CD14-positive monocyte (primary cell): Measurements from ENCODE around the gene GUCY2D. TPM values are rescaled to one million over a fixed set of nuclear protein-coding genes. Genes with fewer than 3 reads are reported as not detected.
A peak's percentile ranks its signal among the peaks of the same experiment; 100 is the strongest.

ENCODE experiments used
- DNase-seq, 3 donors: peaks; one replicate each; pipeline ENCODE4 v3.0.0-alpha.2; 2011 to 2022
- H2AFZ ChIP-seq: 2 replicates; pipeline ENCODE4 v1.6.0; 2012; ENCODE audit warnings: mild to moderate bottlenecking, low read depth, low read length, inconsistent platforms; ENCODE audit not compliant: insufficient read depth, poor library complexity, severe bottlenecking
- H3K27ac ChIP-seq, 2 donors: 1 replicate in 1 of 2; 2 replicates in 1 of 2; pipeline ENCODE4 v1.5.1; 2012 to 2013; ENCODE audit warnings: low read length in 2 of 2, control low read depth in 1 of 2, inconsistent platforms in 1 of 2, low read depth in 1 of 2, mild to moderate bottlenecking in 1 of 2
- H3K27me3 ChIP-seq, 2 donors: one replicate each; pipeline versions ENCODE4 v1.6.0 to v1.6.1; 2011 to 2013; ENCODE audit warnings: low read length in 2 of 2; ENCODE audit not compliant: control insufficient read depth in 2 of 2, insufficient read depth in 2 of 2
- H3K36me3 ChIP-seq, 2 donors: replicated peaks in 1 of 2; 1 replicate in 1 of 2; 2 replicates in 1 of 2; pipeline versions ENCODE4 v1.5.1 to v1.6.1; 2012 to 2013; ENCODE audit warnings: low read length in 2 of 2, control low read depth in 1 of 2, inconsistent platforms in 1 of 2, mild to moderate bottlenecking in 1 of 2; ENCODE audit not compliant: insufficient read depth in 2 of 2, control insufficient read depth in 1 of 2
- H3K4me1 ChIP-seq, 2 donors: 1 replicate in 1 of 2; 2 replicates in 1 of 2; pipeline versions ENCODE4 v1.5.1 to v1.6.1; 2012 to 2013; ENCODE audit warnings: low read length in 2 of 2, control low read depth in 1 of 2, inconsistent platforms in 1 of 2, mild to moderate bottlenecking in 1 of 2, moderate library complexity in 1 of 2; ENCODE audit not compliant: insufficient read depth in 2 of 2, control insufficient read depth in 1 of 2
- H3K4me2 ChIP-seq: replicated peaks from 2 replicates; pipeline ENCODE3; 2012; ENCODE audit warnings: low read length, moderate library complexity, mild to moderate bottlenecking; ENCODE audit not compliant: poor library complexity, severe bottlenecking; ENCODE audit errors: extremely low read depth
- H3K4me3 ChIP-seq, 3 experiments: fragments of 200-600 bp in 1 of 3; sonication (generic) in 1 of 3; replicated peaks in 1 of 3; 1 replicate in 2 of 3; 2 replicates in 1 of 3; pipeline ENCODE4 v1.5.1; 2011 to 2013; ENCODE audit warnings: low read length in 3 of 3, mild to moderate bottlenecking in 3 of 3, control low read depth in 2 of 3, low read depth in 2 of 3, inconsistent platforms in 1 of 3, moderate library complexity in 1 of 3
- H3K79me2 ChIP-seq: 2 replicates; pipeline ENCODE4 v1.6.0; 2012; ENCODE audit warnings: mild to moderate bottlenecking, control low read depth, inconsistent platforms, low read length, moderate library complexity; ENCODE audit not compliant: insufficient read depth
- H3K9ac ChIP-seq: 2 replicates; pipeline ENCODE4 v1.6.0; 2017; ENCODE audit warnings: low read length, mild to moderate bottlenecking; ENCODE audit not compliant: insufficient read depth, poor library complexity, severe bottlenecking
- H3K9me3 ChIP-seq, 2 donors: replicated peaks in 1 of 2; 1 replicate in 1 of 2; 2 replicates in 1 of 2; pipeline versions ENCODE4 v1.5.1 to v1.6.1; 2012 to 2013; ENCODE audit warnings: low read length in 2 of 2, control low read depth in 1 of 2; ENCODE audit not compliant: control insufficient read depth in 1 of 2, insufficient read depth in 1 of 2
- H4K20me1 ChIP-seq: 2 replicates; pipeline ENCODE4 v1.6.0; 2012; ENCODE audit warnings: mild to moderate bottlenecking, low read length, control low read depth, moderate library complexity; ENCODE audit not compliant: insufficient read depth
- H3K27ac Mint-ChIP-seq, 7 donors: one replicate each; pipeline ENCODE4 v1.8.0; 2020; ENCODE audit warnings: mild to moderate bottlenecking in 7 of 7, mixed read lengths in 7 of 7, moderate library complexity in 6 of 7, inconsistent platforms in 2 of 7
- H3K27me3 Mint-ChIP-seq, 3 donors: one replicate each; pipeline ENCODE4 v1.8.0; 2021 to 2022; ENCODE audit warnings: low read depth in 3 of 3, mild to moderate bottlenecking in 3 of 3, mixed read lengths in 3 of 3, moderate library complexity in 3 of 3, inconsistent platforms in 1 of 3
- H3K36me3 Mint-ChIP-seq, 2 donors: one replicate each; pipeline ENCODE4 v1.8.0; 2020; ENCODE audit warnings: mixed read lengths in 2 of 2, inconsistent platforms in 1 of 2, mild to moderate bottlenecking in 1 of 2
- H3K4me1 Mint-ChIP-seq: one replicate; pipeline ENCODE4 v1.8.0; 2020; ENCODE audit warnings: mild to moderate bottlenecking, mixed read lengths
- H3K4me3 Mint-ChIP-seq, 2 donors: one replicate each; pipeline ENCODE4 v1.8.0; 2020; ENCODE audit warnings: mild to moderate bottlenecking in 2 of 2, mixed read lengths in 2 of 2, moderate library complexity in 1 of 2
- H3K9me3 Mint-ChIP-seq, 7 donors: one replicate each; pipeline ENCODE4 v1.8.0; 2020 to 2022; ENCODE audit warnings: mixed read lengths in 7 of 7, mild to moderate bottlenecking in 6 of 7, moderate library complexity in 6 of 7, inconsistent platforms in 2 of 7
- CTCF ChIP-seq: fragments of 200-600 bp; IDR thresholded peaks from one replicate; pipeline ENCODE4 v1.8.0; 2022; ENCODE audit warnings: antibody characterized with exemption, mild to moderate bottlenecking
- WGBS: methylation state at CpG from one replicate; pipeline ENCODE4 v1.1.5; 2013; ENCODE audit warnings: missing lambda C conversion rate; ENCODE audit not compliant: insufficient coverage; 5-methylcytosine and 5-hydroxymethylcytosine counted together
- intact Hi-C, 2 donors: fragments of 100-400 bp; cut with micrococcal nuclease; formaldehyde crosslinking; loops; one replicate each; pipeline versions ENCODE4 v1.15.0 to v1.15.1; 2023
- polyA plus RNA-seq, 3 donors: library from polyadenylated mRNA; depleted of rRNA in 1 of 3; unstranded in 2 of 3; stranded (reverse) in 1 of 3; fragments of 300-500 nt in 2 of 3; fragments of >200 nt in 1 of 3; fragmentation: Illumina TruSeq in 2 of 3; gene quantifications; 1 replicate in 2 of 3; 2 replicates in 1 of 3; pipeline ENCODE4 v1.2.3, GENCODE V29; 2012 to 2021

Gene GUCY2D
- polyA plus RNA-seq, 3 donors = 0.04 to 0.46 TPM; not detected in 1

GRCh38 chr17:7995724-7996123, 6.7 kb upstream of the GUCY2D start:
- Histone ChIP-seq H3K4me1 (peaks cover 10 to 17% of the 10 kb centered on the region in 2 donors), H3K27me3 (no peaks in the 10 kb centered on the region), H4K20me1 (no peaks in the 10 kb centered on the region), H3K79me2 (no peaks in the 10 kb centered on the region), H3K27ac (no peak overlapping the region), H3K4me3 (no peak overlapping the region), H3K9ac (no peak overlapping the region), H3K4me2 (no peak overlapping the region), H2AFZ (no peak overlapping the region), H3K9me3 (no peaks in the 10 kb centered on the region), H3K36me3 (no peaks in the 10 kb centered on the region)
- no peak for DNase-seq
- WGBS = no CpG with 5 or more reads among the region's 2 CpGs
- no peak for TF ChIP-seq CTCF
- intact Hi-C loops = no loop called here
- no peak overlapping the region for H3K27ac Mint-ChIP-seq
- no peaks in the 10 kb centered on the region for H3K36me3 Mint-ChIP-seq
- H3K9me3 Mint-ChIP-seq = no peaks in the 10 kb centered on the region
- H3K4me1 Mint-ChIP-seq = peaks cover 15% of the 10 kb centered on the region
- no peak overlapping the region for H3K4me3 Mint-ChIP-seq
- H3K27me3 Mint-ChIP-seq = peaks cover 0 to 1% (median 0%) of the 10 kb centered on the region in 3 donors

- Mint-ChIP-seq H3K9me3 (no peaks in the 10 kb centered on the region), H3K4me3 (no peak overlapping the region), H3K27ac (peak overlapping the region in 1 of 7 donors; percentile 45), H3K4me1 (peaks cover 26% of the 10 kb centered on the region), H3K27me3 (peaks cover under 1 to 5% (median 2%) of the 10 kb centered on the region in 3 donors), H3K36me3 (no peaks in the 10 kb centered on the region)
- Histone ChIP-seq H3K27me3 (no peaks in the 10 kb centered on the region), H3K9ac (no peak overlapping the region), H3K4me1 (peaks cover 14 to 23% of the 10 kb centered on the region in 2 donors), H4K20me1 (no peaks in the 10 kb centered on the region), H3K9me3 (no peaks in the 10 kb centered on the region), H3K27ac (no peak overlapping the region), H3K79me2 (no peaks in the 10 kb centered on the region), H2AFZ (no peak overlapping the region), H3K4me2 (no peak overlapping the region), H3K36me3 (no peaks in the 10 kb centered on the region), H3K4me3 (no peak overlapping the region)
- intact Hi-C loops = no loop called here
- peak; percentile 22 for TF ChIP-seq CTCF
- DNase-seq = no peak
- WGBS = 6% methylated on average over 5 of the region's 5 CpGs
Observed at GRCh38 chr17:7997186-7997585, 5.2 kb upstream of the GUCY2D start.
